Hepatic stellate cell (primary cell): ENCODE results near the gene ANKMY1.
A peak's percentile ranks its signal among the peaks of the same experiment; 100 is the strongest.

Experiments used
- DNase-seq: peaks from one replicate; pipeline ENCODE4 v3.0.0; 2011; ENCODE audit warnings: low spot score

ANKMY1 gene

GRCh38 chr2:240579771-240580614 is 22.2 kb upstream of the ANKMY1 start:
- peak; percentile 52 for DNase-seq

- no peak for DNase-seq
Measured at GRCh38 chr2:240579071-240579762, 21.4 kb upstream of the ANKMY1 start.

GRCh38 chr2:240578488-240578887 is 20.7 kb upstream of the ANKMY1 start:
- DNase-seq = no peak

GRCh38 chr2:240578110-240578450 is 20.3 kb upstream of the ANKMY1 start:
- DNase-seq = no peak

GRCh38 chr2:240577281-240578109 is 19.7 kb upstream of the ANKMY1 start:
- DNase-seq = no peak

GRCh38 chr2:240576436-240577205 is 18.8 kb upstream of the ANKMY1 start:
- DNase-seq = no peak

GRCh38 chr2:240576036-240576435 is 18.2 kb upstream of the ANKMY1 start:
- DNase-seq = no peak

GRCh38 chr2:240575101-240575965 is 17.5 kb upstream of the ANKMY1 start:
- no peak for DNase-seq

- DNase-seq = no peak
Measured at GRCh38 chr2:240574386-240575100, 16.8 kb upstream of the ANKMY1 start.

- DNase-seq = no peak
Measured at GRCh38 chr2:240573516-240574385, 16.0 kb upstream of the ANKMY1 start.

GRCh38 chr2:240573071-240573515 is 15.3 kb upstream of the ANKMY1 start:
- DNase-seq = no peak

GRCh38 chr2:240572141-240573031 is 14.6 kb upstream of the ANKMY1 start:
- DNase-seq = no peak

- DNase-seq = no peak
Measured at GRCh38 chr2:240571314-240571973, 13.7 kb upstream of the ANKMY1 start.

- DNase-seq = no peak
Measured at GRCh38 chr2:240570531-240571313, 12.9 kb upstream of the ANKMY1 start.

- no peak for DNase-seq
Measured at GRCh38 chr2:240569998-240570530, 12.3 kb upstream of the ANKMY1 start.

- no peak for DNase-seq
Measured at GRCh38 chr2:240569523-240569997, 11.8 kb upstream of the ANKMY1 start.
